Prostate gland (tissue), 2 donors: Measurements from ENCODE around the gene CDH13. TPM values are rescaled to one million over a fixed set of nuclear protein-coding genes. Genes with fewer than 3 reads are reported as not detected.

ENCODE experiments used
- DNase-seq: peaks from one replicate; pipeline ENCODE4 v3.0.0-alpha.2; 2019; ENCODE audit warnings: low spot score
- H3K27ac ChIP-seq, 2 donors: fragments of 200-600 bp; sonication (generic); 2 replicates each; pipeline ENCODE4 v1.5.1; 2017 to 2019
- H3K27me3 ChIP-seq: fragments of 200-600 bp; sonication (generic); replicated peaks from 2 replicates; pipeline ENCODE4 v1.5.1; 2019; ENCODE audit not compliant: insufficient read depth
- H3K36me3 ChIP-seq, 2 donors: fragments of 200-600 bp; sonication (generic); 1 replicate in 1 of 2; 2 replicates in 1 of 2; pipeline versions ENCODE4 v1.5.1 to v1.8.1; 2017 to 2019
- H3K4me1 ChIP-seq: fragments of 200-600 bp; sonication (generic); replicated peaks from 2 replicates; pipeline ENCODE4 v1.5.1; 2019
- H3K4me3 ChIP-seq, 2 donors: fragments of 200-600 bp; sonication (generic); 2 replicates each; pipeline ENCODE4 v1.5.1; 2017 to 2019
- H3K9me3 ChIP-seq: fragments of 200-600 bp; sonication (generic); 2 replicates; pipeline ENCODE4 v1.5.1; 2017
- CTCF ChIP-seq, 4 experiments: fragments of 200-600 bp in 2 of 4; fragments of 450-650 bp in 2 of 4; sonication (generic) in 2 of 4; IDR thresholded peaks; 1 replicate in 3 of 4; 2 replicates in 1 of 4; pipeline ENCODE4 v1.5.1; 2016 to 2019; ENCODE audit warnings: antibody characterized with exemption in 4 of 4, mild to moderate bottlenecking in 2 of 4, moderate library complexity in 2 of 4
- POLR2A ChIP-seq: fragments of 450-650 bp; IDR thresholded peaks from one replicate; pipeline ENCODE4 v1.6.1; 2016; ENCODE audit warnings: antibody characterized with exemption, mild to moderate bottlenecking
- POLR2AphosphoS5 ChIP-seq: sonication (generic); formaldehyde crosslinking; IDR thresholded peaks from one replicate; pipeline ENCODE4 v1.6.1; 2017; ENCODE audit warnings: antibody characterized with exemption
- WGBS: methylation state at CpG from one replicate; pipeline ENCODE4 v1.1.5; 2018; 5-methylcytosine and 5-hydroxymethylcytosine counted together
- intact Hi-C: fragments of 100-400 bp; cut with DNase I; formaldehyde crosslinking; loops from one replicate; pipeline ENCODE4 v1.14.2; 2022
- total RNA-seq, 2 donors: library from RNA; depleted of rRNA; stranded (reverse); fragments of >200 nt; gene quantifications; one replicate each; pipeline ENCODE4 v1.1.0, GENCODE V29; 2016

CDH13 gene
- total RNA-seq, 2 donors from 2014 or later, result 20.6 to 23.0 TPM

- no peak for TF ChIP-seq CTCF (IDR thresholded peaks at IDR 0.05)
- H3K27me3 ChIP-seq, result no peaks in the 10 kb centered on the region
- H3K9me3 ChIP-seq, result no peaks in the 10 kb centered on the region
- WGBS, result 91% methylated on average over 6 of the region's 6 CpGs
- no peaks in the 10 kb centered on the region for H3K4me1 ChIP-seq
- no peak overlapping the region for H3K4me3 ChIP-seq
- H3K36me3 ChIP-seq, result no peaks in the 10 kb centered on the region
- H3K27ac ChIP-seq, result no peak overlapping the region
- intact Hi-C loops, result no loop called here
- no peak for DNase-seq
Observed at GRCh38 chr16:83439412-83439811, 812.6 kb downstream of the CDH13 start.

DNA sequence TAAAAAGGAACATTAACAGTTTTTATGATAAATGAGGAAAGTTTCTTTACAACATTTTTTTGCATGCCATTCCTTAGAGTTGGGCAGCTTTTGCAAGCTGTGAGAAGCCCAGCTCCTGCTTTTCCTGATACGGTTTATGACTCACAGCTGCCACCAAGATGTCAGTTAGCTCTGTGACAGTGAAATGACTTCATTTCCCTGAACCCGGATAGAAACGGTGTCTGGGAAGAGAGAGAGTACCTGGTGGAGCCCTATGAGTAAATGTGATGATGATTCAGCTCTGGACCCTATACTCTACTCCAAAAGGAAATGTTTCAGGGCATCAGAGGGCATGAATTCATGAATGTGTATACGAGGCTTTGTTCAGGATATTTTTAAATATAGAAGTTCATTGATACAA is 814.7 kb downstream of the CDH13 start:
- TF ChIP-seq POLR2A (no peak), CTCF (IDR thresholded peaks at IDR 0.05) (no peak), POLR2AphosphoS5 (no peak)
- no peak for DNase-seq
- intact Hi-C loops, result no loop called here
- Histone ChIP-seq H3K27me3 (no peaks in the 10 kb centered on the region), H3K27ac (no peak overlapping the region), H3K4me3 (no peak overlapping the region), H3K9me3 (no peaks in the 10 kb centered on the region), H3K36me3 (no peaks in the 10 kb centered on the region), H3K4me1 (no peaks in the 10 kb centered on the region)
- 23% methylated on average over 4 of the region's 4 CpGs for WGBS

GRCh38 chr16:83443972-83444371 is 817.2 kb downstream of the CDH13 start:
- H3K36me3 ChIP-seq, result no peaks in the 10 kb centered on the region
- H3K27ac ChIP-seq, result no peak overlapping the region
- intact Hi-C loops, result no loop called here
- H3K27me3 ChIP-seq, result no peaks in the 10 kb centered on the region
- H3K4me1 ChIP-seq, result no peaks in the 10 kb centered on the region
- no peak for TF ChIP-seq POLR2A
- no peak for TF ChIP-seq POLR2AphosphoS5
- TF ChIP-seq CTCF (IDR thresholded peaks at IDR 0.05), result no peak
- 95% methylated on average over 3 of the region's 3 CpGs for WGBS
- H3K4me3 ChIP-seq, result no peak overlapping the region
- no peak for DNase-seq
- no peaks in the 10 kb centered on the region for H3K9me3 ChIP-seq

GRCh38 chr16:83447560-83447959 is 820.8 kb downstream of the CDH13 start:
- peaks cover 3% of the 10 kb centered on the region for H3K27me3 ChIP-seq
- H3K4me3 ChIP-seq, result no peak overlapping the region
- no peak overlapping the region for H3K27ac ChIP-seq
- no peaks in the 10 kb centered on the region for H3K9me3 ChIP-seq
- no peaks in the 10 kb centered on the region for H3K36me3 ChIP-seq
- WGBS, result 83% methylated on average over 2 of the region's 2 CpGs
- no peak for DNase-seq
- intact Hi-C loops, result no loop called here
- no peak for TF ChIP-seq CTCF (IDR thresholded peaks at IDR 0.05)
- no peak for TF ChIP-seq POLR2AphosphoS5
- H3K4me1 ChIP-seq, result no peaks in the 10 kb centered on the region

DNA sequence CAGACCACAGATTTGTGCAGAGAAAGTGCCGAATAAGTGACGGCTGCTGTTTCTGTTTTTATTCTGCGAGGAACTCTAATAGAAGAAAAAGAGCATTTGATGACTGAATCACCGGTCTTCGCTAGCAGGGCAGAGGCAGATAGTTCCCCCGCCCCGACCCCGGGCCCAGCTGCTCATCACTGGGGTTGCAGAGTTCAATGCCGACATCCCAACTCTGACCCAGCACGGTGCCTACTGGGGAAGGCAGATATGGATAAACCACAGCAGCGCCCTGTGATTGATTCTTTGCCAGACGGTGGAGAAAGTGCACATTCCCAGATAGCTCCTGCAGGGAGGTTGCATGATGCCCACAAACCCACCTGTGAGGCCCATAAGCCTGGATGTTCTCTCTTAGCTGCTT is 823.1 kb downstream of the CDH13 start:
- 89% methylated on average over 12 of the region's 12 CpGs for WGBS
- no peaks in the 10 kb centered on the region for H3K4me1 ChIP-seq
- H3K27me3 ChIP-seq, result peaks cover 3% of the 10 kb centered on the region
- DNase-seq, result no peak
- H3K27ac ChIP-seq, result no peak overlapping the region
- H3K4me3 ChIP-seq, result no peak overlapping the region
- no peaks in the 10 kb centered on the region for H3K9me3 ChIP-seq
- no peaks in the 10 kb centered on the region for H3K36me3 ChIP-seq
- no peak for TF ChIP-seq POLR2AphosphoS5
- TF ChIP-seq CTCF (IDR thresholded peaks at IDR 0.05), result no peak
- no peak for TF ChIP-seq POLR2A
- intact Hi-C loops, result no loop called here
